Loucy (cell line): Measurements from ENCODE around the gene NQO2.

Experiments used
- EZH2phosphoT487 ChIP-seq: fragments of 200-600 bp; IDR thresholded peaks from 2 replicates; pipeline ENCODE4 v1.6.1; 2018; ENCODE audit warnings: antibody characterized with exemption, mild to moderate bottlenecking, moderate library complexity, borderline replicate concordance
- TF ChIP-seq, protein P1 (sequence below): fragments of 200-600 bp; sonication (generic); conservative IDR thresholded peaks from 2 replicates; pipeline ENCODE4 v1.5.1; 2014; ENCODE audit warnings: mild to moderate bottlenecking, antibody characterized with exemption, low read length

GRCh38 chr6:3015144-3015543 is 15.4 kb downstream of the NQO2 start:
- TF ChIP-seq, protein P1, sequence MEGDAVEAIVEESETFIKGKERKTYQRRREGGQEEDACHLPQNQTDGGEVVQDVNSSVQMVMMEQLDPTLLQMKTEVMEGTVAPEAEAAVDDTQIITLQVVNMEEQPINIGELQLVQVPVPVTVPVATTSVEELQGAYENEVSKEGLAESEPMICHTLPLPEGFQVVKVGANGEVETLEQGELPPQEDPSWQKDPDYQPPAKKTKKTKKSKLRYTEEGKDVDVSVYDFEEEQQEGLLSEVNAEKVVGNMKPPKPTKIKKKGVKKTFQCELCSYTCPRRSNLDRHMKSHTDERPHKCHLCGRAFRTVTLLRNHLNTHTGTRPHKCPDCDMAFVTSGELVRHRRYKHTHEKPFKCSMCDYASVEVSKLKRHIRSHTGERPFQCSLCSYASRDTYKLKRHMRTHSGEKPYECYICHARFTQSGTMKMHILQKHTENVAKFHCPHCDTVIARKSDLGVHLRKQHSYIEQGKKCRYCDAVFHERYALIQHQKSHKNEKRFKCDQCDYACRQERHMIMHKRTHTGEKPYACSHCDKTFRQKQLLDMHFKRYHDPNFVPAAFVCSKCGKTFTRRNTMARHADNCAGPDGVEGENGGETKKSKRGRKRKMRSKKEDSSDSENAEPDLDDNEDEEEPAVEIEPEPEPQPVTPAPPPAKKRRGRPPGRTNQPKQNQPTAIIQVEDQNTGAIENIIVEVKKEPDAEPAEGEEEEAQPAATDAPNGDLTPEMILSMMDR = no peak
- TF ChIP-seq EZH2phosphoT487 = no peak
